Dermis blood vessel endothelial cell (primary cell): ENCODE results near the gene TLR9. TPM values are rescaled to one million over a fixed set of nuclear protein-coding genes. Genes with fewer than 3 reads are reported as not detected.
"Not testable (repeated sequence)": the region's sequence is repeated elsewhere in the genome, so short reads cannot be mapped to it uniquely, and the experiment has no call there.

Experiments used
- DNase-seq: peaks from one replicate; pipeline ENCODE4 v3.0.0; 2010
- total RNA-seq: library from RNA; depleted of rRNA; stranded (reverse); fragments of >200 nt; gene quantifications from 2 replicates; pipeline ENCODE4 v1.2.3, GENCODE V29; 2014

TLR9 gene, protein sequence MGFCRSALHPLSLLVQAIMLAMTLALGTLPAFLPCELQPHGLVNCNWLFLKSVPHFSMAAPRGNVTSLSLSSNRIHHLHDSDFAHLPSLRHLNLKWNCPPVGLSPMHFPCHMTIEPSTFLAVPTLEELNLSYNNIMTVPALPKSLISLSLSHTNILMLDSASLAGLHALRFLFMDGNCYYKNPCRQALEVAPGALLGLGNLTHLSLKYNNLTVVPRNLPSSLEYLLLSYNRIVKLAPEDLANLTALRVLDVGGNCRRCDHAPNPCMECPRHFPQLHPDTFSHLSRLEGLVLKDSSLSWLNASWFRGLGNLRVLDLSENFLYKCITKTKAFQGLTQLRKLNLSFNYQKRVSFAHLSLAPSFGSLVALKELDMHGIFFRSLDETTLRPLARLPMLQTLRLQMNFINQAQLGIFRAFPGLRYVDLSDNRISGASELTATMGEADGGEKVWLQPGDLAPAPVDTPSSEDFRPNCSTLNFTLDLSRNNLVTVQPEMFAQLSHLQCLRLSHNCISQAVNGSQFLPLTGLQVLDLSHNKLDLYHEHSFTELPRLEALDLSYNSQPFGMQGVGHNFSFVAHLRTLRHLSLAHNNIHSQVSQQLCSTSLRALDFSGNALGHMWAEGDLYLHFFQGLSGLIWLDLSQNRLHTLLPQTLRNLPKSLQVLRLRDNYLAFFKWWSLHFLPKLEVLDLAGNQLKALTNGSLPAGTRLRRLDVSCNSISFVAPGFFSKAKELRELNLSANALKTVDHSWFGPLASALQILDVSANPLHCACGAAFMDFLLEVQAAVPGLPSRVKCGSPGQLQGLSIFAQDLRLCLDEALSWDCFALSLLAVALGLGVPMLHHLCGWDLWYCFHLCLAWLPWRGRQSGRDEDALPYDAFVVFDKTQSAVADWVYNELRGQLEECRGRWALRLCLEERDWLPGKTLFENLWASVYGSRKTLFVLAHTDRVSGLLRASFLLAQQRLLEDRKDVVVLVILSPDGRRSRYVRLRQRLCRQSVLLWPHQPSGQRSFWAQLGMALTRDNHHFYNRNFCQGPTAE
- total RNA-seq, result under 0.01 TPM in 1 of 2 replicates, not detected in the other

DNA sequence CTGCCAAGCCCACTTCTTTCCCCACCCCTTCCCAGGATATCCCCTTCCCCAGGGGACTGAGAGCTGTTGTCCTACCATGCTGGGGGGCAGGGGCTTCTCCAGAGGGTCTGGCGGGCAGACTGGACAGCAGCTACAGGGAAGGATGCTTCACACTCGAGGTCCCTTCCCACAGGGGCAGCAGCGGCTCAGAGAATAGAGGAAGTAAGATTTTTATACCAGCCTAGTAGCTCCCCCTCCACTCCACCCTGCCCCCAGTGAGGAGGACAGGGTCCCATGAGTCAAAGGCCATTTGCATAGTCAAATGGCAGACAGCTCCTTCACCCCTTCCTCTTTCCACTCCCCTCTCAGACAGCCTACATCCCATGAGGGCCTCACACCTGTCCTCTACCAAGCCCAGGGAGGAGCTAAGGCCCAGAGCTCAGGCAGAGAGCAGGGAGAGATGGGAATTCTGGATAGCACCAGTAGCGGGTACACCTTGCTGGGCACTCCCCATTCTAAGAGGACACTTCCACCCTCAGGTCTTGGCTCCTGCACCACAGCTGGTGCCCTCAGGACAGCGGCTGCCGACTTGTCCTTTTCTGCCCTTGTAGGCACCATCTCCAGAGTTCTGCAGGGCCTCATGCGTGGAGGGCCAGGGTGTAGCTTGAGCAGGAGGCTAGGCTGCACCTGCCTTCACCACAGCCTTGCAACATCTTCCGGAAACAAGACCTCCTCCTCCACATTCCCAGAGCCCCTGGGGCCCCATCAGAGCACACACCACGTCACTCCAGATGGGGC lies at the start of gene TLR9:
Gene TLR9, minus strand, starts transcription at position 194 of the 777 bp plus-strand sequence. Its CDS starts 116 bp downstream, at position 78.
- DNase-seq, result no peak

DNA sequence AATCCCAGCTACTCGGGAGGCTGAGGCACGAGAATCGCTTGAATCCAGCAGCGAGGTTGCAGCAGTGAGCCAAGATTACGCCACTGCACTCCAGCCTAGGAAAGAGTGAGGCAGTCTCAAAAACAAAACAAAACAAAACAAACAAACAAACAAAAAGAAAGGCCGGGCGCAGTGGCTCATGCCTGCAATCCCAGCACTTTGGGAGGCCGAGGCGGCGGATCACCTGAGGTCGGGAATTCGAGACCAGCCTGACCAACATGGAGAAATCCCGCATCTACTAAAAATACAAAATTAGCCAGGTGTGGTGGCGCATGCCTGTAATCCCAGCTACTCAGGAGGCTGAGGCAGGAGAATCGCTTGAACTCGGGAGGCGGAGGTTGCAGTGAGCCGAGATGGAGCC lies 49.3 kb upstream of the TLR9 start:
- not testable (repeated sequence) for DNase-seq

DNA sequence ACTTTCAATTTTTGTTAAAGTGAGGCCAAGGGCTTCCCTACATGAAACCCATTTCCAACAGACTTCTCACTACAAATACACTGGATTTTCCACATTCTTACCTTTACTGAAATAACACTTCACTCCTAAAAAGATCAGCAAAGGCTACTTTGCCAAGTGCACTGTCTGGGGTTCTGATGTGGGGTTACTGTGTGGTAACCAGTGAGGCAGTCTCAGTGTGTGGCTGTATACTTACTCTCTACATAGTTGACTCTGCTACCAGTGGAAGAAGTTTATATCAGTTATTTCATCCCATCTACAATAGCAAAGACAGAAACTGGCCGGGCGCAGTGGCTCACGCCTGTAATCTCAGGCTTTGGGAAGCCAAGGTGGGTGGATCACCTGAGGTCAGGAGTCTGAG lies 47.4 kb upstream of the TLR9 start:
- no peak for DNase-seq

DNA sequence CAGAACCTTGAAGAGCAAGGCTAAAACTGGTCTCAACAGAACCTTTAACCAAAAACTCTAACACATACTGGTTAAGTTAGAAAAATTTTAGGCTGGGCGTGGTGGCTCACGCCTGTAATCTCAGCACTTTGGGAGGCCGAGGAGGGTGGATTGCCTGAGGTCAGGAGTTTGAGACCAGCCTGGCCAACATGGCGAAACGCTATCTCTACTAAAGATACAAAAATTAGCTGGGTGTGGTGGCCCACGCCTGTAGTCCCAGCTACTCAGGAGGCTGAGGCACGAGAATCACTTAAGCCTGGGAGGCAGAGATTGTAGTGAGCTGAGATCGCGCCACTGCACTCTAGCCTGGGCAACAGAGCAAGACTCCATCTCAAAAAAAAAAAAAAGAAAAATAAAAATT lies 46.7 kb upstream of the TLR9 start:
- DNase-seq, result not testable (repeated sequence)

DNA sequence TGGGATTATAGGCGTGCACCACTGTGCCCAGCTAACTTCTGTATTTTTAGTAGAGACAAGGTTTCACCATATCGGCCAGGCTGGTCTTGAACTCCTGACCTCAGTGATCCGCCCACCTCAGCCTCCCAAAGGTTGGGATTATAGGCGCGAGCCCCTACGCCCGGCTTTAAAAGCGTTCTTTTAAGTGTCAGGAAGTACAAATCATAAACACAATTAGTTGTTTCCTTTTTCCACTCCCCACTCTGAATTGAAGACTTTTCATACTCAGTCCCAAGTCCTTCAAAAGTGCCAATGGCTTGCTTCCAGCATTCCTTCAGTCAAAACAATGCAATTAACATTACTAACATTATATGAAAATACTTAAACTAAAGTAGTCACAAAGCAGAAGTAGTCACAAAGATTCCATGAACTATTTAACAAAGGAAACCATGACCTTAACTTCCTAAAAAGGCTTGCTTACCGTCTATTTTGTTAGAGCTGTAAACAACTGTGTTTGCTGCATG lies 44.9 kb upstream of the TLR9 start:
- peak; percentile 93 for DNase-seq

DNA sequence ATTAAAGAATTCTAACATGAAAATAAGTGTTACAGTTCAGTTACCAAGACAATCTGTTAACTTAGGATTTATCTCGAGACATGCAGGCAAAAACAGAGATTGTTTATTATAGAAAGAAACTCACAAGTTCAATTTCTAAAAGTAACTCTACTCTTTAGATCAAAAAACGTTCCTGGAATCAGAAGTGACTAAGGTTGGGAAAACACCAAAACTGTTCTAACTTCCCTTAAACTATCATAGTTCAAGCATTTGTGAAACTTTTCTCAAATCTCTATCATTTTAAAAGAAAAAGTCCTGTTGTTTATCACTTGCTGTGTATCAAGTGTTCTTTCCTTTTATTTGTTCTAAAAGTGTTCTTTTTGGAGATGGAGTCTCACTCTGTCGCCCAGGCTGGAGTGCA lies 44.3 kb upstream of the TLR9 start:
- DNase-seq, result no peak

DNA sequence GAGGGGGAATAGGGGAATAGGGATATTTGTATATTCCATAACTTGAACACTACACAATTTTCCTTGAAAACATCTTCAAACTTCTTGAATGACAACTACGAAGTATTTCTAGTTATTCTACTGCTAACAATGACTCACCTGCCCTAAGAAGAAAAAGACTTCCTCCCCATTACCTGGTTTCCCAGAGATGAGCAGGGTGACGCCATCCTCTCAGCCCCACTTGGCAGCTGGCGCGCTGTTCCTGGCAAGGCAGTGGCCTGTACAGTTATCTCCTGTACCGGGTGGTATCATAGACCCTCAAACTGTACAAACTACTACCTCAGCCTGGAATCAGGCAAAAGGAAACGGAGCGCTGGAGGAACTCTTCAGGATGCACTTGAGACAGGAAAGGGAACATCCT lies 42.6 kb upstream of the TLR9 start:
- DNase-seq, result peak; percentile 19

DNA sequence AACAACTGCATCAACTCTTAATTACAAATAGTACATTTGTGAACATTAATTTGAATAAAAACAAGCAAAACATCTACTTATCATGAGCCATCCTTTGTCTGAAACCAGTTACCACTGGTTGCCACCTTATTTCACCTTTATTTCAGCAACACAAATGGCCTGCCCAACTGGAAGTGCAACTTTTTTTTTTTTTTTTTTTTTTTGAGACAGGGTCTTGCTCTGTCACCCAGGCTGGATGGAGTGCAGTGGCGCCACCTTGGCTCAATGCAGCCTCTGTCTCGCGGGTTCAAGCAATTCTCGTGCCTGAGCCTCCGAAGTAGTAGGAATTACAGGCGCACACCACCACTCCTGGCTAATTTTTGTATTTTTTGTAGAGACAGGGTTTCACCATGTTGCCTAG lies 39.9 kb upstream of the TLR9 start:
- no peak for DNase-seq

DNA sequence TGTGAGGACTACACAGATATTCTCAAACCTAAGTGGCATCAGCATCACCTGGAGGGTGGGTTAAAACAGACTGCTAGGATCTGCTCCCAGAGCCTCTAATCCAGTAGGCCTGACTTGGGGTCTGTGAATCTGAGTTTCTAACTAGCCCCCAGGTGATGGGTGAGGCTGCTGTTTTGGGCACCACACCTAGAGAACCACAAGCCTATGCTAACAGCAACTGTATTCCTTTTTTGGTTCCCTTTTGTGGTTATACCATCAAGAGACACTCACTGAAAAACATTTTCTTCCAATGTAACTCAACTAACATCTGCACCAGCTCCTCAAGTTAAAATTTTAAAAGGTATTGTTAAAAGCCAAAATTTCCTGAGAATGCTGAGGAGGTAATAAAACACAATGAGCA lies 37.0 kb upstream of the TLR9 start:
- DNase-seq, result no peak

DNA sequence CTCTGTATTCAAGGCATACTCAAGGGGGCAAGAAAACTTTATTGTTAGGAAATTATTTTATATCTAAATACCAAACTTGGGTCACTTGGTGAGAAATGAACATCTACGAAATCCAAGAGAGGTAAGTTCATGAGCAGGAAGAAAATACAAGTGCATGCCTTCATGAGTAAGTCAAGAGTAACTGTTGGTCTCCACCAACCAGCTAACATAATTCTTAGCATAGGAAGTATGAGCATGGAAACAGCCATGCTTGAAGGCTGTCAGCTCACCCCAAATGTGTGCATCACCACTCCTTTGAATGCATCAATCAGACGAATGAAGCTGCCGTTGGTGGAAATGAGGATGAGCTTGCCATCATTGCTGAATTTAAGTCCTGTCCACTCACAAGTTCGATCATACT lies 34.0 kb upstream of the TLR9 start:
- no peak for DNase-seq

DNA sequence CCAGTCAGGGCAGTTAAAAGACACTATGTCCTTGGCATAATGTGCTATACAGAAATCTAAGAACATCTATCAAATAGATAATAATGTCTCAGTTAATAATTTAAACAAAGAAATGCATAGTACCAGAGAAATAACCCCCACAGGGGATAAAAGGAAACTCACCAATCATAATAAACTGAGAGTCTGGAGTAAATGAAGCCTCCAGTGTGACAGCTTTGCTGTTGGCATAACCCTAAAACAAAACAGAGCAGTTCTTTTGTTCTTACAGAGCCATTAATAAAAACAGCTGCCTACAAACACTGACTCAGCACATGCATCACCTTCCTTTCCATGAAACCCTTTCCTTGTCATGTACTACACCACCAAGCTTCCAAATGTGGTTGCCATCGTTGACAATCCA lies 33.6 kb upstream of the TLR9 start:
- DNase-seq, result peak; percentile 83

DNA sequence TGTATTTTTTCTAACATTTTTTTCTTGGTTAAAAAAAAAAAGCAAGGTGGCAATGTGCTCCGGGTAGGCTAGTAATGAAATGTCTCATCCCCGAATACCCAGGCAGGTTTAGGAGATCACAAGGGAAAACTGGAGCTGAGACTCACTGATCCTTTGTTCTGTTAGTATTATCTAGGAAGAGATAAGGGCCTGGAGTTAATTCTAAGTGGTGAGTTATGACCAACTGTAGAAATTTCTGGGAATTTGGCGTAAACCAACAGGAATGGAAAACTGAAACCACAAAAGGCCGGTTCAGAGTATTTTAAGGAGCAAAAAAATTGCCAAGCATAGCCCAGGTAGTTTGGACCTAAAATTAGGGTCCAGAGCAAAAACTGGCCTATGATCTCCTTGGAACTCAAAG lies 32.5 kb upstream of the TLR9 start:
- DNase-seq, result no peak

DNA sequence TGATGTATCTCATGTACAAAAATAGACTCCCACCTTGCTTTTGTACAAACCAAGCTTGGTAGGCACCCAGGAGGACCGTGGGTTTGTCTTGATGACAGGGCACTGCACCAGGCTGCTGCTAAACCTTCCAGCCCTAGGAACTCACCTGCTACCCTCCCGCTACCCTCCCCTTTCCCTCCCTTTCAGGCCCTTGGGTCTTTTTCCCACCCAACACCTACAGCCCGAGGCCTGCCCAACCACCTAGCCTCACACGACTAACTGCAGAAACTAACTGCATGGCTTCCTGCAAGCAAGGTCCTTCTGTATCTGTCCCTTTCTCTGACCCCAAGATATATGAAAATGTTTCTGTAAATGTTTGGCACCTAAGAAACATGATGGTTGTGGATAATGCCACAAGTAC lies 31.2 kb upstream of the TLR9 start:
- no peak for DNase-seq

DNA sequence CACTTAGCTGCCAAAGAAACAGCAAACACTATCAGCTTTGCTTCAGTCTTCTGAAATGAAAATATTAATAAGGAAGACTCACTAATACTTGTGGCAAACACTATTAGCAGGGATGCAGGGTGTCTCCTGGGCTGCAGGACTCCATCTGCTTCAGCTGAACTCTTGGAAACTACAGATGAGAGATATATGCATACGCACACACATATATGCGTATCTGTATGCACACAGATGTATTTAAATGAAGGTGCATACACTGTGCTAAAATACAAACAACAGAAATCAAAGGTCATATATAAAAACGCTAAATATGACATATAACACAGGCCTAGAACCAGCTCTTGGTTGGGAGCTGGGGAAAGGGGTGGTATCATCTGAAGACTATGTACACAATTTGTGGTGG lies 30.7 kb upstream of the TLR9 start:
- DNase-seq, result no peak

DNA sequence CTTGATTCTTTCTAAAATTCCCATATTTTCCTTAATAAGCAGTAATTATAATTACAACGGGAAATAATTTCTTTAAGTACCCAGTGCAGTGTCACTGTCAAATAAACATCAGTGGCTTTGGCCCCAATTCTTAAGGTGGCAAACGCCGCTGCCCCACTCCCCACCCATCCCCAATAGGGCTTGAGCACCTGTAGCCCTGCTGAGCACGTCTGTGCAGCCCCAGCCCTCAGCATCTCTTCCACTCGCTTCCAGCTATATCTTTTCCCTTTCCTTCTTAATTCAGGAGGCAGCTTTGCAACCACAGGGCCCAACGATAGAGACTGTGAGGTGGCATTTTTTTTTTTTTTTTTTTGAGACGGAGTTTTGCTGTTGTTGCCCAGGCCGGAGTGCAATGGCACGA lies 29.2 kb upstream of the TLR9 start:
- no peak for DNase-seq

DNA sequence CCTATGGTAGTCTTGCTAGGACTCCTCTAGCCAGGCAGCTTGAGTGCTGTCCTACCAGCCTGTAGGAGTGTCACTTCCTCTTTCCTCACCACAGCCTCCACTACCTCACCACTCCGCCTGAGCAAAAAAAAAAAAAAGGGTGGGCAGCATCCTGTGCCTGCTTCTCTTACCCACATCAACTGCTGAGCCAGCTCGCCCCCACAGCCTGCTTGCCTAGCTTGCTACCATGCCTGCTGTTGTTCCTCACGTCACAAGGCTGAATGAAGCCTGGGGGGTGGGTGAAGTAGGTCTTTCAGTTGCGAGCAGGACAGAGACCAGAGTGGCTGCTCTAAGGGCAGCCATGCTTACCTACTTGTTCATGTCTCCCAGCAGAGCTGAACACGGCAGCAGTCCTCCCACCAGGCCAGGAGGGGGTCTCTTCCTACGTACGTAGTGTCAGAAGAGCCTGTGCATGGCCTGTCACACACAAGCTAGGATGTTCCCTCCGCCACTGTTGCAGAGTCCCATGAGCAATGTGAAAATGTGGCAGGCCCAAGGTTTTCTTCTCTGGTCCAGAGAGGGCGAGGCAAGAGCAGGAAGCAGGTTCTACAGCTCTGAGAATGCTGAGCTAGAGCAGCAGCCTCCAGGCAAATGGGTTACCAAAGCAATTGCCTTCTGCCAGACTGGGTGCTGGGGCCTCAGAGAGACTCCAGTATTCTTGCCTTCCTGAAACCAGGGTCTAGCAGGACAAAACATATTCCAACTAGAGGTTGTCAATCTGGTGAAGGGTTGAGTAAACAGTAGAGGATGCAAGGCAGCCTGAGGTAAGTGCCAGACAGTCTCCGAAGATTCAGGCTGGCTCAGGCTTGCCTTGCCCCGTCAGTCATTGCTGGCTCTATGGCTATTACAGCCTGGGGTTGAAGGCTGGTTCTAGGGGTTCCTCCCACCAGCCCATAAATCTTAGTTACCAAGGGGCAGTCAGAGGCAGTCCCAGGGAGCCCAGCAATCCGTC lies 28.2 kb upstream of the TLR9 start:
- DNase-seq, result peak; percentile 68

DNA sequence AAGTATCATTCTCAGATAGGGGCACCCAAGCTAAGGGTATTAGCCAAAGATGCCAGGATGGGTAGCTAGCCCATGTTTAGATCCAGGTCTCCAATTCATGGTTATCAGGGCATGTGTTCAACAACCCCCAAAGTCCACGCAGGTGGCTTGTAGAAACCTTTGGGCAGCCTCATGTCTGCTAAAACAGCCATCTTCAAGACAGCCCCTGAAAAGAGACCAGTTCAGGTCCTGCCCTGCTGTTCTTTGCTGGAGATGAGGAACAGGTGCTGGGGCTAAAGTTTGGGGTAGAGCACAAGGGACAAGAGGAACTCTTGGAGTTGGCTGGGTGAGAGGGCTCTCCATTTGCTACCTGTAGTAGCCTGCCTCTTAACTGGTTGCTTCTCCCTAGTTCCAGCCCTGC lies 24.7 kb upstream of the TLR9 start:
- DNase-seq, result no peak

DNA sequence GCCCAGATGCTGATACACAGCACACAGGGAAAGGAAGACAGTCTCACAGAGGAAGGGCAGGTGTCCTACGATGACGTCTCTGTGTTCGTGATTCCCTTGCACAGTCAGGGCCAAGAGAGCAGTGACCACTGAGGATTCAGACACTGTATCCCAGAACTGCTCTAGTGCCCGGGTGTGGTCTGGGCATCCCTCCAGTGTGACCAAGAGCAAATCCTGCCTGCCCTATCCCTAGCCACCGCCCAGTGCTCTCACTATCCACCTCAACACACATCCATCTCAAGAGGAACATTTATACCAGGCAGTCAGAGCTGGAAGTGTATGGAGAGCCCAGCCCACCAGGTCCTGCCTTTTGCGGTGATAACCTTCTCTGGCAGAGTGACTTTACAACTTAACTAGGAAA lies 24.2 kb upstream of the TLR9 start:
- DNase-seq, result no peak

DNA sequence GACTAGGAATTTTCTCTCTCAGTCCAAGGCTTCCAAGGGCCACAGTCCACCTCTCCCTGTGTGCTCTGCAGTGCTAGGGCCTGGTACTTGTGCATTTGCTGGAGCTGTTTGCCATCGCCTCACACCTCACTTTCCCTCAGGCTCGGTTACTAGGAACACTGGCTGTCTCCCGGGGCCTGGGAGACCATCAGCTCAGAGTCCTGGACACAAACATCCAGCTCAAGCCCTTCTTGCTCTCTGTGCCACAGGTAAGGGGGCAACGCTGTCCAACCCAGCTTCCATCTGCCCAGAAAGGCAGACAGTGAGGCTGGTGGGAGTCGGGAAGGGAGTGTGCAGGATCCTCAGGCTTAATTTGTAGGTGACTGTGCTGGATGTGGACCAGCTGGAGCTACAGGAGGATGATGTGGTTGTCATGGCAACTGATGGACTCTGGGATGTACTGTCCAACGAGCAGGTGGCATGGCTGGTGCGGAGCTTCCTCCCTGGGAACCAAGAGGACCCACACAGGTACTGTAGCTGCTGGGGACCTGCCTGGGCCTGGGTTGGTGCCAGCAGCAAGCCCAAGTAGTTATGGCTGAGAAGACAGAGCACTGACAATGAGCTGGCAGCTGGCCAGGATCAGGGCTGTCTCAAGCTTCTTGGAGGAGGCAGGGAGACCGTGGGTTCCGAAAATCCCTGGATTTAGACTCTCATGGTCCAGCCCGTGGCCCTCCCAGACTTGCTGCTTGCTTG lies 23.5 kb upstream of the TLR9 start:
- DNase-seq, result peak; percentile 75

DNA sequence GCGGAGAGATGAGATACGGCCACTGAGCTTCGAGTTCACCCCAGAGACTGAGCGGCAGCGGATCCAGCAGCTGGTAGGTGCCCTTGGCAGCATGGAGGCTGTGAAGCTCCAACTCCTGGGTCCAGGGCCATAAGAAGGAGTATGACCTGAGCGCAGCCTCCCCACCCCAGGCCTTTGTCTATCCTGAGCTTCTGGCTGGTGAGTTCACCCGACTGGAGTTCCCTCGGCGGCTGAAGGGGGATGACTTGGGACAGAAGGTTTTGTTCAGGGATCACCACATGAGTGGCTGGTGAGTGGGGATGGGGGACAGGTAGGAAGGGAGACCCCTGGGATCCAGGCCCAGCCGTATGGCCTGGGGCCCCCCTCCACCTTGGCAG lies 22.7 kb upstream of the TLR9 start:
- no peak for DNase-seq
